Head of caudate nucleus (tissue), 42 donors: ENCODE measurements around the gene MRGPRG.
"Not testable (repeated sequence)": the region's sequence is repeated elsewhere in the genome, so short reads cannot be mapped to it uniquely, and the experiment has no call there.

Experiments used
- DNase-seq, 42 donors: peaks; one replicate each; pipeline versions ENCODE4 v3.0.0 to v3.0.0-alpha.2; 2020 to 2021; ENCODE audit warnings: mixed read lengths in 7 of 42
- intact Hi-C: fragments of 100-400 bp; cut with DNase I; formaldehyde crosslinking; loops from one replicate; pipeline ENCODE4 v1.15.0; 2022

The MRGPRG gene, protein sequence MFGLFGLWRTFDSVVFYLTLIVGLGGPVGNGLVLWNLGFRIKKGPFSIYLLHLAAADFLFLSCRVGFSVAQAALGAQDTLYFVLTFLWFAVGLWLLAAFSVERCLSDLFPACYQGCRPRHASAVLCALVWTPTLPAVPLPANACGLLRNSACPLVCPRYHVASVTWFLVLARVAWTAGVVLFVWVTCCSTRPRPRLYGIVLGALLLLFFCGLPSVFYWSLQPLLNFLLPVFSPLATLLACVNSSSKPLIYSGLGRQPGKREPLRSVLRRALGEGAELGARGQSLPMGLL

GRCh38 chr11:3218483-3219280, at the start of gene MRGPRG:
Gene MRGPRG (minus strand): TSS chr11:3218813. CDS start chr11:3218813, 0 bp downstream.
- peak in 12 of 42 donors; percentile 2 to 34 (median 8) for DNase-seq
- intact Hi-C loops, result loop anchor here (5.0 kb wide), 1 partner anchor 106 kb away; no protein-coding TSS in a partner anchor

DNA sequence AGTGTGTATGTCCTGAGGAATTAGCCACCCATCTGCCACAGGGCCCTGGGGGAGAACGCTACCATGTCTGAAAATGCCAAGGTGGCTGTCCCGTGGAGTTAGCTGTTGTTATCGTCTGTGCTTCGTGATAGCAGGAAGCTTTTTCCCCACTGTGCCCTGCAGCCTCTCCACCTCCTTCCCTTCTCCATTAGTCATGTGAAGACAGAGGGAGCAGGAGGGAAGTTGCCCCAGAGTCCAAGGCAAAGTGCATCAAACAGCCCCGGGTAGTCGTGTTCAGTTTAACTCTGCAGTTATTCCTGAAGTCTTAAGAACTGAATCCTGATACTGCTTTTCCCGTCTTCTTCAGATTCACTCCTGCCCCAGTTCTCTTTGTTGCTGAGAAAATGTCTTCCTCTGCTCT, 43.9 kb upstream of the MRGPRG start:
- DNase-seq, intact Hi-C loops: not testable (repeated sequence)

- intact Hi-C loops, DNase-seq: not testable (repeated sequence)
These were observed 43.2 kb upstream of the MRGPRG start for GRCh38 chr11:3261831-3262230.

GRCh38 chr11:3257509-3257908, 38.9 kb upstream of the MRGPRG start:
- DNase-seq, intact Hi-C loops: not testable (repeated sequence)

DNA sequence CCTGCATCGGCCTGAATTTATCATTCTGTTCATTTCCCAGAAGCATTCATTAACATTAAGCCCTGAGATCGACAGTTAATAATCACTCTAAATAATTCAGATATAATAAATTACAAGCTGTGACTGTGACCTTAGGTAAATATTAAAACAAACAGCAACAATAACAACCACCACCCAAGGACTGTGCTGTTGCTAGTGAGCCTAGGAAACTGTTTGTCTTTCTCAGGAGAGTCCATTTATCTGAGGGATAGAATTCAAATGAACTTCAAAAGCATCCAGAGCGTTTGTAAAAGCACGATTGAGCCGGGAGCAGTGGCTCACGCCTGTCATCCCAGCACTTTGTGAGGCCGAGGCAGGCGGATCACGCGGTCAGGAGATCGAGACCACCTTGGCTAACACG, 36.6 kb upstream of the MRGPRG start:
- intact Hi-C loops, DNase-seq: not testable (repeated sequence)

DNA sequence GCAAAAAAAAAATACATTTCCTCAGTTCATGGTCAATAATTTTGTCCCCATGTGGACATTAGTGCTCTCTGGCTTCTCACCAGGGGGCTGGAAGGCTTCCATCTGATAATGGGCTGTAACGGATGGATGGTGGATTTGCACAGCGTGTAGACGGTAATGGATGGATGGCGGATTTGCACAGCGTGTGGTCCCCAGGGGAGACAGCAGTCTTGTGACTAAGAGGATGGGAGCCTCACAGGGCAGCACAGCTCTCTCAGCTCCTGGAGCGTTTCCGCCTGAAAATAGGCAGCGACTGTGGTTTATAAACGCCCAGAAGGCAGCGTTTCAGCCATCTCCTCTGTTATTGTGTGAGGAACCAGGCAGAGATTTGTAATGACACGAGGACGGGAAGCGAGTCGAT, 36.2 kb upstream of the MRGPRG start:
- DNase-seq, intact Hi-C loops: not testable (repeated sequence)

DNA sequence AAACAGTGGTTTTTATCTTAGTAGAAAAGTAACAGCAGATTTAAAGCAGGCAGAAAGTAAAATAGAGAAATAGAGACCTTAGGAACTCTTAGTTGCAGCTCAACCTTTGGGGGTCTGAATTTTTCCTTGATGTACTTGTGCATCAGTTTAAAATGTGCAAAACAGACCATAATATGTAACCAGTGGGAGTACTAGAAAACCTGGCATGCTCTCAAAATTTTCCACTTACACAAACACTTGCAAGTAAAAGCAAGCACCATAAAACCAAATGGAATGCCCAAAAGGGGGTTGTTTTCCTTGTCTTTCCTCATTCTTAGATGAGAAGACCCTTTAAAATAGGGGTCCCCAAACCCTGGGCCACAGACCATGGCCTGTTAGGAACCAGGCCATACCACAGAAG, 26.5 kb upstream of the MRGPRG start:
- intact Hi-C loops, result no loop called here
- DNase-seq, result no peak

GRCh38 chr11:3243880-3244279, 25.3 kb upstream of the MRGPRG start:
- intact Hi-C loops, result no loop called here
- DNase-seq, result no peak

GRCh38 chr11:3237119-3237518, 18.5 kb upstream of the MRGPRG start:
- intact Hi-C loops, result no loop called here
- no peak for DNase-seq

DNA sequence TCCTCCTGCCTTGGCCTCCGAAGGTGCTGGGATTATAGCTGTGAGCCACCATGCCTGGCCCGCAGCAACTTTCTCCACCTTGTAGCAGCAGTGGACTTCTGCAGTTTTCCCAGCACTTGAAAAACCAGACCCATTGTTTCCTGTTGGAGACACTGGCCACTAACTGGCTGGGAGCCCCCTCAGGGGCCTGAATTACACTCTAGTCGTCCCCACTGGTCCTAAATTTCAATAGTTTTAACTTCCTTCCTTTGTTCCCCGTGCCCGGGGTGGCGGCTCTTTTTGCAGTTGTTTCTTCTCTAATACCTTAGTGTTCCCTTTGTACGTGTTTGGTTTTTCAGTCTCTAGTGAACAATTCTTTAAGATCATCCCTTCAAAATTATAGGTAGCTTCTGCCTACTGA, 16.2 kb upstream of the MRGPRG start:
- intact Hi-C loops, result no loop called here
- DNase-seq, result no peak

- intact Hi-C loops, result no loop called here
- no peak for DNase-seq
These were observed 14.3 kb upstream of the MRGPRG start for GRCh38 chr11:3232956-3233355.

DNA sequence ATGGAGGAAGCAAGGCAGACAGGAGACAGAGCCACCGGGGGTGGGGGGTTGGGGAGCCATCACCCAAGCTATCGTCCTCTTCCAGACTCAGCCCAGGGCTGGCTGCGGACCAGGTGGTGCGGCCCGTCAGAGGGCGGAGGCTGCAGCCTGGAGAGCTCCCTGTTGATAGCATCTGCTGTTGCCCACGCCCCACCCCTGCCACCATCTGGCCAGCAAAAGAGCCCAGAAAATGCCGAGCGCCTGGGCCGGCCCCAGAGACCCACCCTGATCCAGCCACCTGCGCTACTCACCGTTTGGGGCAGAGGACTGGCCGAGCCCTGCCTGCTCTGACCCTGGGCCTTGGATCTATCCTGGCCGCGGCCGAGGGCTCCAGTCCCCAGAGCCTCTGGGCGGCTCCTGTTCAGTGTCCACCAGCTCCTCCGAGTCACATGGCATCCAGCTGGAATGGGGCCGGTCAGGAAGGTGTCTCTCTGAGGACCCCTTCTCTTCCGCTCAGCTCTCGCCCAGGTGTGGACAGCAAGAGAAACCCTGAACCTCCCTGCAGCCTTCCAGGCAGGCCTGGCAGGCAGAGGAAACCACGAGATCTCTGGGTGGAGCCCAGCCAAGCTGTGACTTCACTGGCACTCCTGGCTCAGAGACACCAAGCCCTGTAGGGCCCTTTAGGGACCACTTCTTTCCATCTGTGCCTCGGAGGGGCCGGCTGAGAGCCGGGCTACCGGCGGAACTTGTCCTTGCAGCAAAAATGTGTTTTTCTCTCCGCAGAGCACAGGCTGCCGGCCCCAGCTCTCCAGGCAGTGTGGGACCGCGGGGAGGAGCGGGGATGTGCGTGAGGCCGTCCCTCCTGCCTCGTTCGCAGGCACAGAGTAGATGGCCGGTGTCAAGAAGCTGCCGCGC, 13.5 kb upstream of the MRGPRG start, which contains the start of gene MRGPRE:
MRGPRE (minus strand) TSS at position 567 of the 894 bp plus-strand sequence. CDS start 3,618 bp downstream, outside the sequence.
- peak in 9 of 42 donors; percentile 11 to 54 (median 31) for DNase-seq

GRCh38 chr11:3231550-3231850, 12.9 kb upstream of the MRGPRG start:
- intact Hi-C loops, result no loop called here
- DNase-seq, result no peak

More for the DNA sequence above, 13.5 kb upstream of the MRGPRG start, which contains the start of gene MRGPRE:
- intact Hi-C loops, result no loop called here

DNA sequence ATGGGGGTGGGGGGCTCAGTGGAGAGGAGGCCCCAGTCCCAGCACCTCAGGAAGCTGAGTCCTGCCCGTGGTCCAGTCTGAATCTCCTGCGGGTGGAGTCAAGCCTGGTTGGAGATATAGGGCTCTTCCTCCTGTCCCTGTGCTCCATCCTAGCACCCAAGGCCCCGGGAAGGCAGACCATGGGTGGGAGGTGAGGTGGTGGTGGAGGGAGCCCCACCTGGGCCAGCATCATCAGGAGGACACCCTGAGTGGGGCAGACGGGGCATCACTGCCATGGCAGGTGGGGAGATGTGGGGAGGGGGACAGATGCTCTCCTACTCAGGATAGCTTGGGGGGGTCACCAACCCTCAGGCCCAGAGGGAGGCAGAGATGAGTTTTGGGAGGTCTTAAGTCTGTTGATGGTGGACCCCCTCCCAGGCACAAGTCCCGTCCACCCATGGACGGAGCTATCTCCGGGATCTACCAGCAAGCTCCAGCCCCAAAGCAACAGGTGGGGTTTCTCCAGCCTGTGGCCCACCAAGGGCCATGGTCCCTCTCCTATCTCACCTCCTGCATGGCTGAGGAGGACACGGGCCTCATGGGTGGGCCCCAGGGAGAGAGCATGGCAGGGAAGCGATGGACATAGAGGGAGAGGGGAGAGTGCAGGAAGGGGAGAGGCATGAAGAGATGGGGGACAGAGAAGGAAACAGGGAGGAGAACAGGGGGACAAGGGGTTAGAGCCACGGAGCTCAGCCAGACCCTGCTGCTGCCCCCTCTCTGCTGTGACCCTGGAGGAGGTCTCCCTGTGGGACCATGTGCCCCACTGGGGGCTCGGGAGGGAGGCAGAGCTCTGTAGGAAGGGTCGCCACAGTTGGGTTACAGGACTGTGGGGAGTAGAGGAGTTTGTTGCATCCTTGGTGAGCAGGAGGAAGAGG, 12.3 kb upstream of the MRGPRG start:
- intact Hi-C loops, result no loop called here
- DNase-seq, result peak in 1 of 42 donors; percentile 26

- intact Hi-C loops, result loop anchor here (10.0 kb wide), 1 partner anchor 195 kb away; no protein-coding TSS in a partner anchor
- DNase-seq, result no peak
These were observed 11.3 kb upstream of the MRGPRG start for GRCh38 chr11:3229673-3230630.

- intact Hi-C loops, result loop anchor here (10.0 kb wide), 1 partner anchor 194 kb away; no protein-coding TSS in a partner anchor
- DNase-seq, result peak in 1 of 42 donors; percentile 28
These were observed 9.8 kb upstream of the MRGPRG start for GRCh38 chr11:3228445-3228829.
